ENCODE measurements around the gene TCEA2.

GRCh38 chr20:64056889-64057627, 5.9 kb upstream of the TCEA2 start:
- no peak for TF ChIP-seq POLR2AphosphoS5 (IDR thresholded peaks at IDR 0.05)
- TF ChIP-seq CTCF (IDR thresholded peaks at IDR 0.05), result no peak
- no peak for TF ChIP-seq POLR2A (IDR thresholded peaks at IDR 0.05)

Measured in sigmoid colon (tissue), 4 donors.